Measurements from ENCODE around the gene C6orf132. TPM values are rescaled to one million over a fixed set of nuclear protein-coding genes. Genes with fewer than 3 reads are reported as not detected.

Gene C6orf132
- total RNA-seq, 1 experiment from 2014 or later, result 49.8 TPM

DNA sequence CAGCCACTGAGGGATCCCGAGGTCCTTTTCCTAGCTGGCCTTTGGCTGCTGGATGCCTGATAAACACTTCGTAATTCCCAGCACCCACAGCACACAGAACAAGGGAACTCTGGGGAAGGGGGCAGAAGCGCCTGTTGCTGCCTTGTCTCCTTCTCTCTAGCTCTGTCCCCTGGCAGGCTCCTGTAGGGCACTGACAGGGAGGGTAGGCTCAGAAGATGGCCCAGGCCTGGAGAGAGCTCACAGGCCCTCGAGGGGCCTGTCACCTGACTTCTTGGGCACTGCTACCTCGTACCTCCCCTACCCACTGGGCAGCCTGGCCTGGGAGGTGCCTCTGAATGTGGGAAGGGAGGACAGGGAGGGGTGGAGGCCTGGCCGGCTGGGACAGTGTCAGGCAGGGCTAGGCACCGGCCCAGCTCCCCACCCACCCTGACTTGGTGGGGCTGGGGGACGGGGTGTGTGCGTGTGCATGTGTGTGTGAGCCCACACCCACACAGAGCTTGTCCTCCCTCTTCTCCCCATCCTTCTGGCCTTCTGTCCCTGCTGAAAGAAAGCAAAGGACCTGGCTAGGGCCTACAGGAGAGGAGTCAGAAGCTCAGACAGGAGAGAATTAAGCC, 18.1 kb downstream of the C6orf132 start:
- no peak overlapping the region for H2AFZ ChIP-seq
- H3F3A ChIP-seq (ENCODE audit: insufficient read depth, low read depth), result peaks cover 59% of the 10 kb centered on the region
- ChIA-PET POLR2A (ENCODE audit: unreplicated experiment) (interaction anchor here (0.6 to 3.3 kb wide), 3 partner anchors 8 to 13 kb away, joined by 4 to 24 read pairs (median 11); no protein-coding TSS in a partner anchor), CTCF (no interaction called here)
- TF ChIP-seq, protein P1, sequence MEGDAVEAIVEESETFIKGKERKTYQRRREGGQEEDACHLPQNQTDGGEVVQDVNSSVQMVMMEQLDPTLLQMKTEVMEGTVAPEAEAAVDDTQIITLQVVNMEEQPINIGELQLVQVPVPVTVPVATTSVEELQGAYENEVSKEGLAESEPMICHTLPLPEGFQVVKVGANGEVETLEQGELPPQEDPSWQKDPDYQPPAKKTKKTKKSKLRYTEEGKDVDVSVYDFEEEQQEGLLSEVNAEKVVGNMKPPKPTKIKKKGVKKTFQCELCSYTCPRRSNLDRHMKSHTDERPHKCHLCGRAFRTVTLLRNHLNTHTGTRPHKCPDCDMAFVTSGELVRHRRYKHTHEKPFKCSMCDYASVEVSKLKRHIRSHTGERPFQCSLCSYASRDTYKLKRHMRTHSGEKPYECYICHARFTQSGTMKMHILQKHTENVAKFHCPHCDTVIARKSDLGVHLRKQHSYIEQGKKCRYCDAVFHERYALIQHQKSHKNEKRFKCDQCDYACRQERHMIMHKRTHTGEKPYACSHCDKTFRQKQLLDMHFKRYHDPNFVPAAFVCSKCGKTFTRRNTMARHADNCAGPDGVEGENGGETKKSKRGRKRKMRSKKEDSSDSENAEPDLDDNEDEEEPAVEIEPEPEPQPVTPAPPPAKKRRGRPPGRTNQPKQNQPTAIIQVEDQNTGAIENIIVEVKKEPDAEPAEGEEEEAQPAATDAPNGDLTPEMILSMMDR (conservative IDR thresholded peaks at IDR 0.05), result no peak
- TF ChIP-seq EZH2 (IDR thresholded peaks at IDR 0.05; ENCODE audit: low read depth), result no peak
- peaks cover 13% of the 10 kb centered on the region for H3K79me2 ChIP-seq (ENCODE audit: low read depth)
- peaks cover 57% of the 10 kb centered on the region for H3K4me1 ChIP-seq (replicated peaks; ENCODE audit: insufficient read depth)
- H3K27me3 ChIP-seq (ENCODE audit: insufficient read depth, low read depth), result no peaks in the 10 kb centered on the region
- H3K4me3 ChIP-seq, result no peak overlapping the region
- no peaks in the 10 kb centered on the region for H3K9me3 ChIP-seq (ENCODE audit: insufficient read depth, low read depth)
- BruUV-seq (replicated peaks), result no TSS peak
- peaks cover 29% of the 10 kb centered on the region for H3K36me3 ChIP-seq (ENCODE audit: low read depth)
- peak overlapping the region; percentile 62 for H3K4me2 ChIP-seq
- no peaks in the 10 kb centered on the region for H3K9me2 ChIP-seq (ENCODE audit: insufficient read depth)
- intact Hi-C loops (cut with micrococcal nuclease; ENCODE audit: unreplicated experiment), result no loop called here
- H3K27ac ChIP-seq, result peak overlapping the region; percentile 94
- H4K20me1 ChIP-seq (ENCODE audit: insufficient read depth), result no peaks in the 10 kb centered on the region
- no peak for DNase-seq

DNA sequence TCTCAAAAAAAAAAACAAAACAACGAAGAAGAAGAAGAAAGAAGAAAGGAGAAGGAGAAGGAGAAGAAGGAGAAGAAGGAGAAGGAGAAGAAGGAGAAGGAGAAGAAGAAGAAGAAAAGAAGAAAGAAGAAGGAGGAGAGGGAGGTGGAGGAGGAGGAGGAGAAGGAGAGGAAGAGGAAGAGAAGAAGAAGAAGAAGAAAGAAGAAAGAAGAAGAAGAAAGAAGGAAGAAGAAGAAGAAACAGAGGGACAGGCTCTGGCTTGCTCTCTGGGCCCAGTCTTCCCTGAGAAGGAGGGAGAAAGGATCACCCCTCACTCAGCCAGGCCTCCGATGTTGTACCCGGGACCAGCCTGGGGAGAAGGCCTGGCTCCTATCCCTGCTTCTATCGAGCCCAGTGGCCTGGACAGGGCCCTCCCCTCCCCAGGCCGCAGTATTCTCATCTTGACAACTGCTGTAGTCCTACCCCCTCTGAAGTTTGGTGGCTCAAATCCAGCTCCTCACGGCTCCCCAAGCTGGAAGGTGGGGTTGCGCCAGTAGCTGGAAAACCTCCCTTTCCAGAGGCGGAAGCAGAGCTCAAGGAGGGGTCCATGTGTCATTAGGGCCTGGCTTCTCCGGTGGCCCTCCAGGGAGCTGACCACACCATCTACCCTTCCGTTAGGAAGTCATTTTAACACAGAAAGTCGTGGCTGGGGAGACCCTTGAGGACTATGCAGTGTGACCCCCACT, 18.9 kb downstream of the C6orf132 start:
- intact Hi-C loops (cut with micrococcal nuclease; ENCODE audit: unreplicated experiment), result no loop called here
- H3K36me3 ChIP-seq (ENCODE audit: low read depth), result peaks cover 23% of the 10 kb centered on the region
- H3K27me3 ChIP-seq (ENCODE audit: insufficient read depth, low read depth), result no peaks in the 10 kb centered on the region
- peaks cover 65% of the 10 kb centered on the region for H3F3A ChIP-seq (ENCODE audit: insufficient read depth, low read depth)
- TF ChIP-seq, protein P1 (conservative IDR thresholded peaks at IDR 0.05), result no peak
- TF ChIP-seq EZH2 (IDR thresholded peaks at IDR 0.05; ENCODE audit: low read depth), result no peak
- CTCF ChIA-PET, result interaction anchor here (0.6 to 2.0 kb wide), 2 partner anchors 16 to 44 kb away, joined by 4 to 8 read pairs; no protein-coding TSS in a partner anchor
- DNase-seq, result no peak
- no peak overlapping the region; the same call in 1 of the 2 replicates for H3K4me3 ChIP-seq
- no peaks in the 10 kb centered on the region for H4K20me1 ChIP-seq (ENCODE audit: insufficient read depth)
- POLR2A ChIA-PET (ENCODE audit: unreplicated experiment), result interaction anchor here (0.6 to 3.3 kb wide), 5 partner anchors 8 to 1046 kb away, joined by 4 to 38 read pairs (median 12); partner anchors contain the start of gene C6orf132
- no peaks in the 10 kb centered on the region for H3K9me2 ChIP-seq (ENCODE audit: insufficient read depth)
- H2AFZ ChIP-seq, result no peak overlapping the region
- H3K4me2 ChIP-seq, result peak overlapping the region; percentile 62
- H3K27ac ChIP-seq, result peak overlapping the region; percentile 94
- peaks cover 63% of the 10 kb centered on the region for H3K4me1 ChIP-seq (replicated peaks; ENCODE audit: insufficient read depth)
- no TSS peak for BruUV-seq (replicated peaks)
- H3K9me3 ChIP-seq (ENCODE audit: insufficient read depth, low read depth), result no peaks in the 10 kb centered on the region
- peaks cover 9% of the 10 kb centered on the region for H3K79me2 ChIP-seq (ENCODE audit: low read depth)

Data from PC-9 (cell line).